Endothelial cell of umbilical vein (primary cell): Measurements from ENCODE around the gene CNP. TPM values are rescaled to one million over a fixed set of nuclear protein-coding genes. Genes with fewer than 3 reads are reported as not detected.

Experiments used
- BruUV-seq: library from RNA; stranded (reverse); fragments of 400-500 nt; replicated peaks from 2 replicates; lab custom pipeline; 2021; lab: Mats Ljungman, UMichigan
- CTCF ChIA-PET: fragments of 300-600, 350-600 bp; sonication (Branson Sonifier 250); formaldehyde crosslinking; loops from one replicate; lab custom pipeline; 2021; ENCODE audit warnings: antibody characterized with exemption, inconsistent platforms; lab: Charles Lee
- POLR2A ChIA-PET: fragments of 300-600, 350-600 bp; sonication (Branson Sonifier 250); formaldehyde crosslinking; loops from one replicate; lab custom pipeline; 2021; ENCODE audit warnings: antibody characterized with exemption, inconsistent platforms; lab: Charles Lee
- DNase-seq: peaks from one replicate; pipeline ENCODE4 v3.0.0-alpha.2; 2011; ENCODE audit warnings: low read depth, low spot score
- FAIRE-seq: peaks from 2 replicates; lab custom pipeline; 2011; peaks lifted over from hg19 to GRCh38; lab: Jason Lieb, UNC
- H2AFZ ChIP-seq: 2 replicates; pipeline ENCODE4 v1.6.0; 2012; ENCODE audit warnings: low read depth, low read length, control low read depth, inconsistent platforms
- H3K27ac ChIP-seq: 2 replicates; pipeline ENCODE4 v1.5.1; 2011; ENCODE audit warnings: low read depth, mild to moderate bottlenecking, control low read depth, low read length, moderate library complexity; ENCODE audit not compliant: insufficient read depth
- H3K27me3 ChIP-seq, 2 experiments: 2 replicates each; pipeline versions ENCODE4 v1.6.0 to v1.6.1; 2011; ENCODE audit warnings: low read length in 2 of 2, mixed read lengths in 1 of 2; ENCODE audit not compliant: control insufficient read depth in 2 of 2, insufficient read depth in 2 of 2
- H3K36me3 ChIP-seq, 2 experiments: 2 replicates in 1 of 2; 3 replicates in 1 of 2; pipeline ENCODE4 v1.5.1; 2011; ENCODE audit warnings: low read length in 2 of 2, mild to moderate bottlenecking in 1 of 2, moderate library complexity in 1 of 2; ENCODE audit not compliant: control insufficient read depth in 2 of 2, insufficient read depth in 2 of 2; ENCODE audit errors: extremely low read depth in 1 of 2
- H3K4me1 ChIP-seq: 3 replicates; pipeline ENCODE4 v1.5.1; 2011; ENCODE audit warnings: mild to moderate bottlenecking, low read length; ENCODE audit not compliant: control insufficient read depth, insufficient read depth; ENCODE audit errors: extremely low read depth
- H3K4me2 ChIP-seq: 2 replicates; pipeline ENCODE4 v1.6.1; 2011; ENCODE audit warnings: low read length, control low read depth, mixed read lengths; ENCODE audit not compliant: insufficient read depth
- H3K4me3 ChIP-seq, 3 experiments: fragments of 200-600 bp in 1 of 3; sonication (generic), shearing (Covaris generic) in 1 of 3; replicated peaks in 1 of 3; 2 replicates each; pipeline ENCODE4 v1.5.1; 2011 to 2016; ENCODE audit warnings: control low read depth in 3 of 3, low read length in 3 of 3, mild to moderate bottlenecking in 2 of 3, inconsistent platforms in 1 of 3, low read depth in 1 of 3, moderate library complexity in 1 of 3; ENCODE audit not compliant: insufficient read depth in 1 of 3
- H3K79me2 ChIP-seq: 2 replicates; pipeline ENCODE4 v1.6.0; 2012; ENCODE audit warnings: low read length, inconsistent platforms; ENCODE audit not compliant: control insufficient read depth, insufficient read depth
- H3K9ac ChIP-seq: replicated peaks from 2 replicates; pipeline ENCODE3; 2011; ENCODE audit warnings: low read length, control low read depth; ENCODE audit not compliant: insufficient read depth; ENCODE audit errors: extremely low read depth
- H3K9me1 ChIP-seq: replicated peaks from 3 replicates; pipeline ENCODE4 v1.6.0; 2011; ENCODE audit warnings: mild to moderate bottlenecking, low read length; ENCODE audit not compliant: control insufficient read depth, insufficient read depth; ENCODE audit errors: extremely low read depth
- H3K9me3 ChIP-seq: replicated peaks from 2 replicates; pipeline ENCODE4 v1.5.1; 2012; ENCODE audit warnings: low read length, inconsistent platforms; ENCODE audit not compliant: control insufficient read depth, insufficient read depth
- H4K20me1 ChIP-seq: replicated peaks from 2 replicates; pipeline ENCODE3; 2011; ENCODE audit warnings: mild to moderate bottlenecking, low read length; ENCODE audit not compliant: control insufficient read depth, insufficient read depth; ENCODE audit errors: extremely low read depth
- CTCF ChIP-seq, 2 donors: IDR thresholded peaks; 1 replicate in 1 of 2; 2 replicates in 1 of 2; pipeline ENCODE4 v1.5.1; 2011; ENCODE audit warnings: low read length in 2 of 2, mild to moderate bottlenecking in 2 of 2, moderate library complexity in 2 of 2, control low read depth in 1 of 2, inconsistent platforms in 1 of 2, low read depth in 1 of 2; ENCODE audit not compliant: insufficient read depth in 1 of 2; ENCODE audit errors: extremely low read depth in 1 of 2
- EZH2 ChIP-seq: IDR thresholded peaks from 2 replicates; pipeline ENCODE4 v1.6.1; 2012; ENCODE audit warnings: borderline replicate concordance, low read depth, mild to moderate bottlenecking, moderate library complexity, low read length, inconsistent platforms; ENCODE audit not compliant: severe bottlenecking
- FOS ChIP-seq: IDR thresholded peaks from 2 replicates; pipeline ENCODE4 v1.6.1; 2011; ENCODE audit warnings: mild to moderate bottlenecking, low read length, moderate library complexity, borderline replicate concordance; ENCODE audit not compliant: insufficient read depth
- GATA2 ChIP-seq: IDR thresholded peaks from 2 replicates; pipeline ENCODE4 v1.7.0; 2011; ENCODE audit warnings: low read depth, mild to moderate bottlenecking, moderate library complexity, mixed read lengths, low read length; ENCODE audit not compliant: insufficient read length, insufficient read depth
- JUN ChIP-seq: IDR thresholded peaks from 2 replicates; pipeline ENCODE4 v1.6.1; 2011; ENCODE audit warnings: borderline replicate concordance, low read depth; ENCODE audit not compliant: insufficient read length, insufficient read depth
- MAX ChIP-seq: IDR thresholded peaks from 2 replicates; pipeline ENCODE4 v1.6.1; 2011; ENCODE audit not compliant: insufficient read depth, insufficient read length
- MYC ChIP-seq: IDR thresholded peaks from one replicate; pipeline ENCODE4 v1.6.1; 2011; ENCODE audit warnings: mild to moderate bottlenecking, low read depth, low read length
- POLR2A ChIP-seq: IDR thresholded peaks from 2 replicates; pipeline ENCODE4 v1.6.1; 2012; ENCODE audit warnings: low read depth, mild to moderate bottlenecking, control low read depth, low read length
- POLR2AphosphoS5 ChIP-seq: IDR thresholded peaks from 2 replicates; pipeline ENCODE4 v1.6.1; 2012; ENCODE audit warnings: low read depth, mild to moderate bottlenecking, control low read depth, low read length, moderate library complexity; ENCODE audit not compliant: insufficient read depth
- dilution Hi-C: fragments of 300-500 bp; cut with MboI; formaldehyde crosslinking; loops from one replicate; pipeline ENCODE4 v1.15.0; 2019; ENCODE audit warnings: low sequenced_read_pairs; ENCODE audit not compliant: extremely low pct_ligation_motif_present
- intact Hi-C: fragments of 100-400 bp; cut with micrococcal nuclease; formaldehyde crosslinking; loops from one replicate; pipeline ENCODE4 v1.10.0; 2022
- polyA plus RNA-seq, 4 experiments: library from polyadenylated mRNA; depleted of rRNA in 3 of 4; stranded (reverse) in 3 of 4; unstranded in 1 of 4; fragments of >200 nt; gene quantifications; 2 replicates each; pipeline versions ENCODE4 v1.2.1 to v1.2.3, GENCODE V29; 2011 to 2012; ENCODE audit warnings: missing spikeins in 1 of 4
- total RNA-seq: library from RNA; stranded (reverse); gene quantifications from 2 replicates; pipeline ENCODE4 v1.2.3, GENCODE V29; 2021

CNP gene
- total and polyA plus RNA-seq, 2 donors (not counting 3 experiments of a cell fraction or from before 2014, with no cell fraction given): 49.4 to 84.9 TPM

GRCh38 chr17:41928693-41929251, 37.8 kb upstream of the CNP start:
- no peak for FAIRE-seq
- Histone ChIP-seq H3K4me3 (no peak overlapping the region), H3K27ac (no peak overlapping the region)

More at GRCh38 chr17:41928693-41929251, 37.8 kb upstream of the CNP start:
- peaks cover 8% of the 10 kb centered on the region for H3K4me1 ChIP-seq
- H3K9me1 ChIP-seq: no peaks in the 10 kb centered on the region
- no peak for DNase-seq
- no peak overlapping the region for H3K4me2 ChIP-seq
- peaks cover 0 to 3% of the 10 kb centered on the region in 2 experiments for H3K27me3 ChIP-seq
- peak overlapping the region; percentile 7 for H2AFZ ChIP-seq
- dilution Hi-C loops (no loop called here), intact Hi-C loops (no loop called here)
- H3K9me3 ChIP-seq: no peaks in the 10 kb centered on the region
- no peaks in the 10 kb centered on the region for H4K20me1 ChIP-seq
- TF ChIP-seq JUN: no peak
- TF ChIP-seq EZH2: no peak
- TF ChIP-seq POLR2AphosphoS5: no peak
- no peak for TF ChIP-seq GATA2
- TF ChIP-seq POLR2A: no peak
- no peak for TF ChIP-seq MAX
- TF ChIP-seq CTCF (IDR thresholded peaks at IDR 0.05; ENCODE audit: extremely low read depth in 1 of 2, insufficient read depth in 1 of 2, low read depth in 1 of 2, low read length in 2 of 2): no peak
- no peak for TF ChIP-seq FOS
- no peak for TF ChIP-seq MYC
- no peak overlapping the region for H3K9ac ChIP-seq
- no peaks in the 10 kb centered on the region for H3K36me3 ChIP-seq
- BruUV-seq: no TSS peak
- CTCF ChIA-PET: interaction anchor here (0.6 to 3.3 kb wide), 2 partner anchors 31 to 1187 kb away, joined by 3 to 28 read pairs; no protein-coding TSS in a partner anchor
- POLR2A ChIA-PET: interaction anchor here (0.6 to 1.5 kb wide), 2 partner anchors 11 to 1505 kb away, joined by 4 to 6 read pairs; no protein-coding TSS in a partner anchor
- H3K79me2 ChIP-seq: no peaks in the 10 kb centered on the region
